ENCODE results near the gene CCDC194.

GRCh38 chr19:17421942-17422341 is 27.9 kb upstream of the CCDC194 start:
- TF ChIP-seq CTCF (IDR thresholded peaks at IDR 0.05; ENCODE audit: poor library complexity, severe bottlenecking) (no peak), REST (IDR thresholded peaks at IDR 0.05; ENCODE audit: borderline replicate concordance) (no peak), POLR2AphosphoS5 (IDR thresholded peaks at IDR 0.05) (no peak), EP300 (conservative IDR thresholded peaks at IDR 0.05; ENCODE audit: poor library complexity, severe bottlenecking) (no peak)
